SJCRH30 (cell line): ENCODE results near the gene LILRB5. TPM values are rescaled to one million over a fixed set of nuclear protein-coding genes. Genes with fewer than 3 reads are reported as not detected.
"Not testable (repeated sequence)": the region's sequence is repeated elsewhere in the genome, so short reads cannot be mapped to it uniquely, and the experiment has no call there.

ENCODE experiments used
- DNase-seq, 2 experiments: peaks; one replicate each; pipeline ENCODE4 v3.0.0-alpha.2; 2015 to 2020
- H3K27ac ChIP-seq: fragments of 250-450 bp; sonication (Bioruptor Pico); 2 replicates; pipeline ENCODE4 v1.5.1; 2020; ENCODE audit warnings: mild to moderate bottlenecking, moderate library complexity
- H3K27me3 ChIP-seq: fragments of 250-450 bp; sonication (Bioruptor Pico); 2 replicates; pipeline ENCODE4 v1.5.1; 2020; ENCODE audit warnings: mild to moderate bottlenecking, moderate library complexity
- H3K36me3 ChIP-seq: fragments of 250-450 bp; sonication (Bioruptor Pico); 2 replicates; pipeline ENCODE4 v1.5.1; 2020; ENCODE audit warnings: mild to moderate bottlenecking, moderate library complexity
- H3K4me1 ChIP-seq: fragments of 250-450 bp; sonication (Bioruptor Pico); 2 replicates; pipeline ENCODE4 v1.5.1; 2020; ENCODE audit warnings: mild to moderate bottlenecking, moderate library complexity
- H3K4me3 ChIP-seq: fragments of 250-450 bp; sonication (Bioruptor Pico); 2 replicates; pipeline ENCODE4 v1.5.1; 2020; ENCODE audit warnings: mild to moderate bottlenecking, moderate library complexity
- H3K9me3 ChIP-seq: fragments of 250-450 bp; sonication (Bioruptor Pico); replicated peaks from 2 replicates; pipeline ENCODE4 v1.5.1; 2020; ENCODE audit warnings: mild to moderate bottlenecking, moderate library complexity
- total RNA-seq: library from RNA; depleted of rRNA; stranded (reverse); fragments of >200 nt; shearing (Covaris generic); gene quantifications from 2 replicates; pipeline ENCODE4 v1.2.3, GENCODE V29; 2014

The LILRB5 gene
- total RNA-seq, 1 experiment from 2014 or later, result 0.02 TPM

DNA sequence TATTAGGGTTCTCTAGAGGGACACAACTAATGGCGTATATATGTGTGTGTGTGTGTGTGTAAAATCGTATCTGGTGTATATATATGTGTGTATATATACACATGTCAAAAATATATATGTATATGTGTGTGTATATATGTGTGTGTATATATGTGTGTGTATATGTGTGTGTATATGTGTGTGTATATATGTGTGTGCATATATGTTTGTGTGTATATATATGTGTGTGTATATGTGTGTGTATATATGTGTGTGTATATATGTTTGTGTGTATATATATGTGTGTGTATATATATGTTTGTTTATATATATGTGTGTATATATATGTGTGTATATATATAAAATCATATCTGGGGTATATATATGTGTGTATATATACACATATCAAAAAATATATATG is 5.4 kb upstream of the LILRB5 start:
- no peaks in the 10 kb centered on the region for H3K9me3 ChIP-seq
- no peaks in the 10 kb centered on the region for H3K4me1 ChIP-seq
- no peak overlapping the region for H3K27ac ChIP-seq
- no peak overlapping the region for H3K4me3 ChIP-seq
- H3K27me3 ChIP-seq, result peaks cover 9% of the 10 kb centered on the region
- no peaks in the 10 kb centered on the region for H3K36me3 ChIP-seq
- DNase-seq, result no peak

DNA sequence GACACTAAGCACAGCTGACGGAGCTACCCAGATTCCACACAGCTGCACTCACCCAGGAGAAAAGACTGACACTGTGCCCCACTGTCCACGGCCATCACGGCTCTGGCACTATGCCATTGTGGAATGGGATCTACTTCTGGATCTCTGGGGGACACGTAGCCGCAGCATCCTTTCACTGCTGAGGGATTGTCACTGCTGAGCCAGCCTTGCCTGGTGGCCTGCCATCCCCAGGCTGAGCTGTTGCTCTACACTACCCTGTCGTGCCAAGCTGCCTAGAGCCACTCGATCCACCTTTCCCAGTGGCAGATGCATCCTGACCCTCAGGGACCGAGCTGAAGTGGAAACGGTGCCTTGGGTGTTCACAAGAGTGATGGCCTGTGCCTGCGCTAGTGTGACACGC is 5.0 kb upstream of the LILRB5 start:
- Histone ChIP-seq H3K27ac (no peak overlapping the region), H3K36me3 (no peaks in the 10 kb centered on the region), H3K4me1 (no peaks in the 10 kb centered on the region), H3K27me3 (peaks cover 13% of the 10 kb centered on the region), H3K4me3 (no peak overlapping the region), H3K9me3 (no peaks in the 10 kb centered on the region)
- DNase-seq, result peak in 1 of 2 experiments; percentile 15

DNA sequence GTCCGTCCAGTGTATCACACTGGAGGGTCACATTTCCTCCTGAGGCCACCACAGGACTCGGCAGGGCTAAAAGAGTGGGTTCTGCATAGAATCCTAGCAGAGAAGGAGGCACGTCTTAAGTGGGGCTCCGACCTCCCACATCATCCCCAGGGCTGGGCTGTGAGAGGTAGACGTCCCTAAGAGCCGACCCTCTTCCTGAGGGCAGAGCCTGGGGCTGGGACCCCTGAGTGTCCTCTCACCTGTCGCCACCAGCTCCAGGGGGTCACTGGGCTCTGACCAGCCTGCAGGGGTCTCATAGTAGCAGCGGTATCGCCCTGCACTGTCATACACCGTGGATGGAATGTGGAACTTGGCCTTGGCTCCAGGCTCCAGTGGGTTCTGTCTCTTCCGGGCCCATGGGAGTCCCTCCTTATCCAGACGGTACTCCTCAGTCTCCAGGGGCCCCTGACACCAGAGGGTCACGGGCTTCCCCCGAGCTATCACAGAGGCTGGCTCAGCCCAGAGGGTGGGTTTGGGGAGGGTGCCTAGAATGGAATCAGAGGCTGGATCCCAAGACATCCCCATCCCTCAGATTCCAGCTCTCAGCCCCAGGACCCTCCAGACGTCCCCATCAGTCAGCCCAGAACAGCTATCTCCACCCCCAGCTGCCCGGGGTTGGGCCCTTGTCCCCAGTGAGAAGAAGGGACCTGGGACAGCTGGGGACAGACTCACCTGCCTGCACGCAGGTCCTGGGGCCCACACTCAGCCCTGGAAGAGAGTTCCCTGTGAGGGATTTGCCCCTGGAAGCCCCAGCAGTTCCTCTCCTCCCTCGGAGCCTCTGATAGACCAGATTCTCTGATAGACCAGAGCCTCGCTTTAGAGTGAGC is 590 bp downstream of the LILRB5 start:
- H3K27ac ChIP-seq, result no peak overlapping the region
- no peak overlapping the region for H3K4me3 ChIP-seq
- H3K27me3 ChIP-seq, result peaks cover 44% of the 10 kb centered on the region
- H3K9me3 ChIP-seq, result no peaks in the 10 kb centered on the region
- no peaks in the 10 kb centered on the region for H3K36me3 ChIP-seq
- no peaks in the 10 kb centered on the region for H3K4me1 ChIP-seq
- no peak for DNase-seq

DNA sequence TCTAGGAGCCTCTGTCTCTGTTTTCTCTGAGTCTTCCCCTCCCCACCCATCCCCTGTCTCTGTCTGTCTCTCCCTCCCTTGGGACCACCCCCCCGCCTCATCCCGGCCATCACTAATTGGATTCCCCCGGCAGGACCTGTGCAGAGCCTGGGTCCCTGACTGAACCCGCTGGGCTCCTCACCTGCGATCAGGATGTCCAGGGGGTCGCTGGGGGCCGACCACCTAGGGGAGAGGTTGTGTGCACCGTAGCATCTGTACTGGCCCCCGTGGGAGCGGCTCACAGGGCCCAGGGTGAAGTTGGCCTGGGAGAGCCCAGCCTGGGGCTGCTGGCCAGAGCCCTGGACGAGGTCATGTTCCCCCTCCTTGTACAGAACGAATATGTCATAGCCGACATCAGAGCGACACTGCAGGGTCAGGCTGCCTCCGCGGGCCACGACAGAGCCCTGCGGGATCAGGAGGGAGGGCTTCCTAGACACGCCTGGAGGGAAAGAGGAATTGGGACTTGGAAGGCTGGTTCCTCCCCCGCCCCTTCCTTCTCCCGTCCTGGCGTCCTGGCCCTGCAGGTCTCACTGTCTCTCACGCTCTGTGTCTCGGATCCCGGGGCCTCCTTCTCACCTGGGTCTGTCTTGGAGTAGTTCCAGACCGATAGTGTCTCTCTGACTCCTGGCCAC is 1.8 kb downstream of the LILRB5 start:
- no peak overlapping the region for H3K27ac ChIP-seq
- DNase-seq, result no peak
- no peaks in the 10 kb centered on the region for H3K36me3 ChIP-seq
- no peak overlapping the region for H3K4me3 ChIP-seq
- H3K27me3 ChIP-seq, result peaks cover 44% of the 10 kb centered on the region
- H3K4me1 ChIP-seq, result no peaks in the 10 kb centered on the region
- no peaks in the 10 kb centered on the region for H3K9me3 ChIP-seq

DNA sequence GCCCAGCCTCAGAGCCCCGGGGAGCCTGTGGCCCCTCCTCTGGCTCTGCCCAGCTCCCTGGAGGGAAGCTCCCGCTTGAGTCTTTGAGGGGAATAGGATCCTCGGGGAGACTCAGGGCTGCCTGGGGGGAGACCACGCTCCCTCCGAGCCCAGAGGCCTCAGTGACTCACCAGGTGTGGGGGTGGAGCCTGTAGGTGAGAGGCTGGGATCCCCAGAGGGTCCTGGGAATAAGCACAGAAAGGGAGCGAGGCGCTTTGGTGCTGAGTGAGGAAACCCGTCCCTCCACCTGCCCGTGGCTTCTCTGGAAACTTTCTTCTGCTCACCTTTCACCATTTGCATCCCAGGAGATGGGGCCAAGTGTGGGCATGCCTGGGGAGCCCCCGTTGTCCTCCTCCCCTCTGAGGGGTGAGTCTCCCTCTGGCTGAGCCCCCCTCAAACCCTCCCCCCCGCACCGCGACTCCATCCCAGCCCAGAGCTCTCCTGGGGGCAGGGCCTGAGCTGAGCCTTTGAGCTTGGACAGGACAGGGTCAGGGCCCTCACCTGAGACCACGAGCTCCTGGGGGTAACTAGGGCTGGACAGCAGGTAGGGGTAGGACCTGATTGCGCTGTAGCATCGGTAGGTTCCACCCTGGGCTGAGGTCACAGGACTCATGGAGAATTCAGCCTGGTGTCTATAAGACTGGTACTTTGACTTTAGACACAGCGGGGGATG is 2.7 kb downstream of the LILRB5 start:
- Histone ChIP-seq H3K9me3 (no peaks in the 10 kb centered on the region), H3K4me3 (no peak overlapping the region), H3K27me3 (peaks cover 41% of the 10 kb centered on the region), H3K4me1 (no peaks in the 10 kb centered on the region), H3K36me3 (no peaks in the 10 kb centered on the region), H3K27ac (no peak overlapping the region)
- no peak for DNase-seq

DNA sequence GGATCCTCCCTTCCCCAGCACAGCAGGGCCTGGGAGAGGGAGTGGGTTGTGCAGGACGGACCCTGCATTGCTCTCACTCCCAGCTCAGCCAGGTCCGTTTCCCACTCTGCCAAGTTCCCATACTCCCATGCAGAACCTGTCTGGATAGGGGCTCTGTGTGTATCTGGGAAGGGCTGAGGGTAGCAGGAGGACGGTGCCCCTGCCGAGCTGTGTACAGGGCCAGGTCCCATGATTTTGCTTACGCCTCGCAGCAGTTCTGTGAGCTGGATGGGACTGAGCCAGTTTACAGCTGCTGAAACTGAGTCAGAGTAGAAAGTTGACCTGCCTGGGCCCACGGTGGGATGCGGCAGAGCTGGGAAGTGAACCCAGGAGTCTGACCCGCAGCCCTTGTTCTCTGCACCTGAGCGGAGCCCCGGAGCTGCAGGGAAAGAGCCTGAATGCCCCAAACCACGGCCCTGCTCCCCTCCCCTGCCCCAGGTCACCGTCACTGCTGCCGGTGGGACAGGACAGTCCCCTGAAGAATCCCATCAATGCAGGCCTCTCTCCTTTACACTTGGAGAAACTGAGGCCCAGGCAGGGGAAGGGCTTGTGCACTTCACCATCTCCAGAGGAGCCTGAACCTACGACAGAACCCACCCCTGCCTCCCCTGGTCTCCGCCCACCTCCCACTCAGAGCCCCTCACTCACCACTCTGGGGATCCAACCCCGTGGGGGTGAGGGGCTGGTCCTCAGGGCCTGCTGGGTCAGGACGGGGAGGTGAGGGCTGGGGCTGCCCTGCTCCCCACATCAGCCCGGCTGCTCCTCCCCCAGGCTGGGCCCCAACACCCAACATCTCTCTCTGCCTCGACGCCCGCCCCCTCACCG is 3.5 kb downstream of the LILRB5 start:
- H3K9me3 ChIP-seq, result no peaks in the 10 kb centered on the region
- H3K36me3 ChIP-seq, result no peaks in the 10 kb centered on the region
- DNase-seq, result no peak
- no peak overlapping the region for H3K27ac ChIP-seq
- no peak overlapping the region for H3K4me3 ChIP-seq
- H3K27me3 ChIP-seq, result peaks cover 43% of the 10 kb centered on the region
- H3K4me1 ChIP-seq, result no peaks in the 10 kb centered on the region

DNA sequence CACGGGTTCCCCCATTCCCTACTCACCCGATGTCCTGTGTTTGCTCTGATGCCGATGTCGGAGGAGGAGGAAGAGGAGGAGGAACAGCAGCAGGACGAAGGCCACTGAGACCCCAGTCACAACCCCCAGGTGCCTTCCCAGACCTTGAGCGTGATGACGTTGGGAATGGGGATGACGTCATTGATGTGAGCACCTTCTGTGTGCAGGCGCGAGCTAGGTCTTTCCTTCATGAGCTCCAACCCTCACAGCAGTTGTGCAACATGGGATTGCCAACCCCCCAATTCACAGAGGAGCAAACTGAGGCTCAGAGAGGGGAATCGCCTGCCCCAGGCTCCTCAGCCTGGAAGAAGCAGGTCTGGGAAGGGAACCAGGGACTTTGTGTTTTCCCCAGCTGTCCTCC is 4.2 kb downstream of the LILRB5 start:
- no peaks in the 10 kb centered on the region for H3K4me1 ChIP-seq
- H3K9me3 ChIP-seq, result no peaks in the 10 kb centered on the region
- H3K27me3 ChIP-seq, result peaks cover 42% of the 10 kb centered on the region
- no peak overlapping the region for H3K27ac ChIP-seq
- H3K4me3 ChIP-seq, result no peak overlapping the region
- no peak for DNase-seq
- no peaks in the 10 kb centered on the region for H3K36me3 ChIP-seq

DNA sequence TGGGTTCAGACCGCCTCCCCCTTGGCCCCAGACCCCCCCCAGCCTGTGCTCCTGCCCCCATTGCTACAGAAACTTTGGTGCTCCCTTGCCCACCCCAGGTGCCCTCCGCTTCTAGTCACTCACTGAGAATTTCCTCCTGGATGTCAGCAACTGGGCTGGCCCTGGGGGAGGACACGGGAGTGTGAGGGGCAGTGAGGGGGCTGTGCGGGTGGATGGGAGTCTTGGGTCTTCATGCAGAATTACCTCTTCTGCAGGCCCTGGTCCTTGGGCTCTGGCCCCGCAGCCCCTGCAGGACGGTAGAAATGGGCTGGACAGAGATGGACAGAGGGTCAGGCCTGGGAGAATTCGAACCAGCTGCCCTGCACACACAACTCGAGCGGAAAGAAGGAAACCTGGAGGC is 4.8 kb downstream of the LILRB5 start:
- H3K27ac ChIP-seq, result no peak overlapping the region
- H3K27me3 ChIP-seq, result peaks cover 39% of the 10 kb centered on the region
- no peaks in the 10 kb centered on the region for H3K9me3 ChIP-seq
- no peak for DNase-seq
- H3K4me3 ChIP-seq, result no peak overlapping the region
- H3K4me1 ChIP-seq, result no peaks in the 10 kb centered on the region
- no peaks in the 10 kb centered on the region for H3K36me3 ChIP-seq

DNA sequence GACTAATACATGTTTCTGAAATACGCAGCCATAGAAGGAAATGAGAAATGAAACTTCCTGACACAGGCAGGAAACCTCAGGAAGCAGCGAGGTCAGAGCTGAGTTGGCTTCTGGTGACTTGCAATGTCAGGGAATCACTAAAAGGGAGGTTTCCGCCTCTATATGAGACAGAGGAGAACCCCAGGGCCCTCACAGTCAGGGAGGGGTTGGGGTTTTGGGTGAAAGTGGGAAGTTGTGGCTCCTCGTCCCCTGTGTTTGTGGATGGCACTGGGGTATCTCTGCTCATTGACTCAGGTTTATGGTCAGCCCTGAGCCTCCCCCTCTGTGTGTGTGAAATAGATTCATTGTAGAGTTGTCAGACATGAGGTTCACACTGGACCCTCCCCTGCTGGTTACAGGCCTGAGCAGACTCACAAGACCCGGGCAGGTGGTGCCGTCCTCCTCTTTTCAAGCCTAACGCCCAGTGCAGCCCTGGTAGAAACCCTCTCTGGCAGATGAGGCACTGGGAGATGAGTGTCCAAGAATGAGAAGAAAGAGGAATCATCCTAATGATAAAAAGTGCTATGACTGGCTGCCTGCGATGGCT is 9.0 kb downstream of the LILRB5 start:
- no peaks in the 10 kb centered on the region for H3K4me1 ChIP-seq
- H3K36me3 ChIP-seq, result no peaks in the 10 kb centered on the region
- no peak overlapping the region for H3K27ac ChIP-seq
- H3K27me3 ChIP-seq, result peaks cover 9% of the 10 kb centered on the region
- H3K9me3 ChIP-seq, result no peaks in the 10 kb centered on the region
- no peak overlapping the region for H3K4me3 ChIP-seq
- DNase-seq, result no peak

DNA sequence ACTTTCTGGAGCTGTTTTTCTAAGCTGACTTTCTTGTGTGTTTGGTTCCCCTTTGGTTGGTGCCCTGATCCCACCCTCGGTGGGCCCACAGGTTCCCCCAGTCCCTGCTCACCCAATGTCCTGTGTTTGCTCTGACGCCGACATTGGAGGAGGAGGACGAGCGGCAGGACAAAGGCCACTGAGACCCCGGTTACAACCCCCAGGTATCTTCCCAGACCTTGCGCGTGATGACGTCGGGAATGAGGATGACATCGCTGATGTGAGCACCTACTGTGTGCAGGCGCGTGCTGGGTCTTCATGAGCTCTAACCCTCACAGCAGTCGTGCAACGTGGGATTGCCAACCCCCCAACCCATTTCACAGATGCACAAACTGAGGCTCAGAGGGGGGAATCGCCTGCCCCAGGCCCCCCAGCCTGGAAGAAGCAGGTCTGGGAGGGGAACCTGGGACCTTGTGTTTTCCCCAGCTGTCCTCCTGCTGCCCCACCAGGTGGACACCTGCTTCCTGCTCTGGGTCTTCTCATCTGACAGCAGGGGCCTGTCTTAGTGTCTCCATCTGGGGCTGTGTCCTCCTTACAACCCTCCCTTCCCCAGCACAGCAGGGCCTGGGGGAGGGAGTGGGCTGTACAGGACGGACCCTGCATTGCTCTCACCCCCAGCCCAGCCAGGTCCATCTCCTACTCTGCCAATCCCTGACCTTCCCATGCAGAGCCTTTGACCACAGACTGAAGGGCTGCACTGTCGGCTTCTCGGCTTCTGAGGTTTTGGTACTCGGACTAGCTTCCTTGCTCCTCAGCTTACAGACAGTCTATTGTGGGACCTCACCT is 9.8 kb downstream of the LILRB5 start:
- DNase-seq, result no peak
- no peaks in the 10 kb centered on the region for H3K9me3 ChIP-seq
- peaks cover 6% of the 10 kb centered on the region; the same call in 1 of the 2 replicates for H3K27me3 ChIP-seq
- no peaks in the 10 kb centered on the region for H3K4me1 ChIP-seq
- H3K4me3 ChIP-seq, result no peak overlapping the region
- H3K27ac ChIP-seq, result no peak overlapping the region
- H3K36me3 ChIP-seq, result no peaks in the 10 kb centered on the region

DNA sequence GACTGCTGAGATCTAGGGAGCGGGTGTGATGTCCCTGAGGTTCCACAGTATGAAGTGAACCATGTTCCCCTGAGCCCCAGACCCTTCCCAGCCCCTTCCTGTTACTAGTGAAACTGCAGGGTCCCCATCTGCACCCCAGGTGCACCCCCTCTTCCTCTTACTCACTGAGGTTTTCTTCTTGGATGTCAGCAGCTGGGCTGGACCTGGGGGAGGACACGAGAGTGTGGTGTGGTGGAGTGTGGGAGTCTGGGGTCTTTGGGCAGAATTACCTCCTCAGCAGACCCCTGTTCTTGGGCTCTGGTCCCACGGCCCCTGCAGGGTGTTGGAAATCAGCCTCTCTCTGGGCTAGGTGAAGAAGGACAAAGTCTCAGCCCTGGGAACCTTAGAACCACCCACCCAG is 11.1 kb downstream of the LILRB5 start:
- Histone ChIP-seq H3K36me3 (no peaks in the 10 kb centered on the region), H3K4me1 (no peaks in the 10 kb centered on the region), H3K27ac (no peak overlapping the region), H3K4me3 (no peak overlapping the region), H3K9me3 (no peaks in the 10 kb centered on the region), H3K27me3 (peaks cover 6% of the 10 kb centered on the region; the same call in 1 of the 2 replicates)
- no peak for DNase-seq

DNA sequence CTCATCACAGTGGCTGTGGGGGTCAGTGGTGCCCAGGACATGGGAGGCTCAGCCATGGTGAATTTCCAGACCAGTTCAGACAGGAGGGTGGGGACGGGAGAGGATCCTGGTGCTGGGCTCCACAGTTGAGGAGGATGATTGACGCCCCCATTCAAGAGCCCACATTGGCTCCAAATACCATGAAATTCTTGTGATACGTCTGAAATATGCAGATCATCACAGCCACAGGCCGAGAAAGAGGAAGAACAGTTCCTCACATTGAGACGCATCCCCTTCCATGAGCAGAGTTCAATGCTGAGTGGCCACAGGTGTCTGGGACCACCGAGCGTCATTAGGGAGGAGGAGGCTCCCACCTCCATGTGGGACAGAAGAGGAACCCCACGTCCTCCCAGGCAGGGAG is 13.3 kb downstream of the LILRB5 start:
- not testable (repeated sequence) for H3K27me3 ChIP-seq, H3K4me1 ChIP-seq, H3K4me3 ChIP-seq, DNase-seq, H3K27ac ChIP-seq, H3K9me3 ChIP-seq, H3K36me3 ChIP-seq

DNA sequence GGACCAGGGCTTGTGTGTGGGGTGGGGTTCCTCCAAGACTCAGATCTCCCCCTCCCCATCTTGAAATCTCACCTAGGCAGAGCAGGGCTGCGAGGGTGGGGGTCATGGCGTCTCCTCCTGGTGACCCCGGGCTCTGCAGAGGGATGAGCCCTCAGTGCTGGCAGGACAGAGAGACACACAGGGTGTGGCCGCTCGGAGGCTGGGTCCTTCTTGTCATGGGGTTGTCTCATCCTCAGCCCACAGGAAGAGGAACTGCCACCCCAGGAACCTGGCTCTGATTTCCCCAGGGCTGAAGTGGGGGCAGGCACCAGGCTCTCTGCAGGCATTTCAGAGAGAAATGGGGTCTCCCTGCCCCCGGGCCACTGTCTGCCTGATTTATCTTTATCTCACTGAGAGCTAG is 14.4 kb downstream of the LILRB5 start, which contains the start of gene LILRA6:
TSS of gene LILRA6 (minus strand) at position 145 of the 400 bp plus-strand sequence.
- not testable (repeated sequence) for H3K36me3 ChIP-seq, DNase-seq, H3K4me3 ChIP-seq, H3K27ac ChIP-seq, H3K9me3 ChIP-seq, H3K4me1 ChIP-seq, H3K27me3 ChIP-seq
